HepG2 (cell line): ENCODE results near the gene YPEL3. TPM values are rescaled to one million over a fixed set of nuclear protein-coding genes. Genes with fewer than 3 reads are reported as not detected.

Experiments used
- ATF7 ChIP-seq, 2 experiments: fragments of 450-650 bp in 1 of 2; sonication (generic) in 1 of 2; formaldehyde crosslinking in 1 of 2; IDR thresholded peaks; 2 replicates each; pipeline versions ENCODE4 v1.4.0 to v1.6.1; 2016 to 2020; ENCODE audit warnings: antibody characterized with exemption in 1 of 2, mild to moderate bottlenecking in 1 of 2, missing genetic modification reagents in 1 of 2
- KMT2B ChIP-seq: IDR thresholded peaks from 2 replicates; pipeline ENCODE4 v1.6.1; 2016; ENCODE audit warnings: missing genetic modification reagents, missing compliant biosample characterization
- MIER2 ChIP-seq: IDR thresholded peaks from 2 replicates; pipeline ENCODE4 v1.6.1; 2016; ENCODE audit warnings: missing biosample characterization, missing genetic modification reagents
- NFE2L2 ChIP-seq: fragments of 150-350 bp; IDR thresholded peaks from 2 replicates; pipeline ENCODE4 v1.6.1; 2014; ENCODE audit warnings: low read length
- PHB2 ChIP-seq: fragments of 450-650 bp; IDR thresholded peaks from 2 replicates; pipeline ENCODE4 v1.6.1; 2018; ENCODE audit not compliant: partially characterized antibody
- YY1 ChIP-seq: IDR thresholded peaks from 2 replicates; pipeline ENCODE4 v1.6.1; 2011; ENCODE audit warnings: low read length, low read depth, moderate library complexity, mild to moderate bottlenecking; ENCODE audit not compliant: insufficient read depth, insufficient replicate concordance
- ZNF256 ChIP-seq: sonication (generic); formaldehyde crosslinking; conservative IDR thresholded peaks from 2 replicates; pipeline ENCODE4 v1.4.0; 2020; ENCODE audit warnings: missing genetic modification reagents
- ZNF644 ChIP-seq: IDR thresholded peaks from 2 replicates; pipeline ENCODE4 v1.6.1; 2016; ENCODE audit warnings: low read depth
- ZNF746 ChIP-seq: sonication (generic); formaldehyde crosslinking; IDR thresholded peaks from 2 replicates; pipeline ENCODE4 v1.8.0; 2022; ENCODE audit warnings: mild to moderate bottlenecking, missing genetic modification reagents
- polyA plus RNA-seq, 8 experiments: library from polyadenylated mRNA; depleted of rRNA in 3 of 8; stranded (reverse) in 7 of 8; unstranded in 1 of 8; fragments of >200 nt; fragmentation: Illumina TruSeq in 4 of 8; extraction: Trizol in 4 of 8; gene quantifications; 2 replicates each; pipeline versions ENCODE4 v1.2.1 to v1.2.3, GENCODE V29; 2011 to 2016; ENCODE audit warnings: low read depth in 4 of 8, missing spikeins in 1 of 8, mixed read lengths in 1 of 8; ENCODE audit not compliant: insufficient read depth in 1 of 8
- total RNA-seq, 5 experiments: library from RNA; depleted of rRNA; stranded (reverse); fragments of >200 nt; fragmentation: Illumina TruSeq; extraction: Trizol; gene quantifications; 2 replicates each; pipeline ENCODE4 v1.2.3, GENCODE V29; 2016; ENCODE audit warnings: low read depth in 1 of 5
- TF ChIP-seq, protein P1 (sequence below): sonication (generic); formaldehyde crosslinking; IDR thresholded peaks from 2 replicates; pipeline ENCODE4 v1.4.0; 2020; ENCODE audit warnings: missing genetic modification reagents, borderline replicate concordance
- TF ChIP-seq, protein P2 (sequence below): sonication (generic); formaldehyde crosslinking; IDR thresholded peaks from 2 replicates; pipeline ENCODE4 v1.5.0; 2020; ENCODE audit warnings: mild to moderate bottlenecking, missing genetic modification reagents
- TF ChIP-seq, protein P3 (sequence below): sonication (generic); formaldehyde crosslinking; IDR thresholded peaks from 2 replicates; pipeline ENCODE4 v1.4.0; 2020; ENCODE audit warnings: missing genetic modification reagents
- TF ChIP-seq, protein P4 (sequence below): IDR thresholded peaks from 2 replicates; pipeline ENCODE4 v1.6.1; 2016; ENCODE audit warnings: mild to moderate bottlenecking, missing biosample characterization, missing genetic modification reagents
- TF ChIP-seq, protein P5 (sequence below): sonication (generic); formaldehyde crosslinking; IDR thresholded peaks from 2 replicates; pipeline ENCODE4 v1.5.1; 2020; ENCODE audit warnings: missing genetic modification reagents, mild to moderate bottlenecking, borderline replicate concordance

Gene YPEL3
- total and polyA plus RNA-seq, 2 of the 13 experiments (the other 11 are each of a cell fraction or from before 2014, with no cell fraction given) = 5.4 to 47.0 TPM

DNA sequence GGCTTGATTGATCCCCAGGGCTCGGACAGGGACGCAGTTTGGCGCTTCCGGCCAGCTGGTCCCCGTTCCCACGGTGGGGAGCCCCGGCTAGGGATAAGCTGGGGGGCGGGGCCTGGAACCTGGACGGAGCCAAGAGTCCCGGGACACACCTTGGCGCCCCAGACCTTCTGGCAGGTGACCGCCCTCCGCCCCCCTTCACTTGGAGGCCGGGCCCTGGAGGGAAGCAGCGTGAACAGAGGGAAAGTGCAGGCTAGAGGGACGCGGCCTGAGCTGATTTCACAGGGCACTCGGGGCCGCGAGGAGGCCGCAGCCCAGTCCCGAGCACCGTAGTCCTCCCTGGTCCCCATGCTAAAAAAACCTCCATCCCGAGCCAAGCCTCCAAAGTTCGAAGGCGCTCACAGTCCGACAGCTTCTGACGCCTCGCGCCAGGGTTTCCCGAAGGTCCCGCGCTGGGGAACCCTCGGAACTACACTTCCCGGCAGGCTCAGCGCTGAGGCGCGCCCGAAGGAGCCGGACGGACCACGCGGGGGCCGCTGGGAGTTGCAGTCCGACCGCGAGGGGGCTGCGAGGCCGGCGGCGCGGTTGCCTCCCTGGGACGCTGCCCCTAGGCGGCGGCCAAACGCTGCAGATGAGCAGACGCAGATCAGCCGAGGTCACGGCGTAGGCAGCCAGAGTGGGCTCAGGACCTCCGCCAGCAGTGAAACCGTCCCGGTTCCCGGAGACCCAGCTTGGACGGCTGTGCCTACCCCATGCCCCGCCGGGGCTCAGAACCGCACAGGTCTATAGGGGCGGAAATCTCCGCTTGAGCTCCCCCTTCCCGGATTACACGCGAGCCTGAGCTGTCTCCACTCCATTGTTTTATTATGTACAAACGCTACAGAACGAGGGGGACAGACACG is 4.3 kb downstream of the YPEL3 start, which contains the start of gene TBX6 (continued):
- TF ChIP-seq, protein P1, sequence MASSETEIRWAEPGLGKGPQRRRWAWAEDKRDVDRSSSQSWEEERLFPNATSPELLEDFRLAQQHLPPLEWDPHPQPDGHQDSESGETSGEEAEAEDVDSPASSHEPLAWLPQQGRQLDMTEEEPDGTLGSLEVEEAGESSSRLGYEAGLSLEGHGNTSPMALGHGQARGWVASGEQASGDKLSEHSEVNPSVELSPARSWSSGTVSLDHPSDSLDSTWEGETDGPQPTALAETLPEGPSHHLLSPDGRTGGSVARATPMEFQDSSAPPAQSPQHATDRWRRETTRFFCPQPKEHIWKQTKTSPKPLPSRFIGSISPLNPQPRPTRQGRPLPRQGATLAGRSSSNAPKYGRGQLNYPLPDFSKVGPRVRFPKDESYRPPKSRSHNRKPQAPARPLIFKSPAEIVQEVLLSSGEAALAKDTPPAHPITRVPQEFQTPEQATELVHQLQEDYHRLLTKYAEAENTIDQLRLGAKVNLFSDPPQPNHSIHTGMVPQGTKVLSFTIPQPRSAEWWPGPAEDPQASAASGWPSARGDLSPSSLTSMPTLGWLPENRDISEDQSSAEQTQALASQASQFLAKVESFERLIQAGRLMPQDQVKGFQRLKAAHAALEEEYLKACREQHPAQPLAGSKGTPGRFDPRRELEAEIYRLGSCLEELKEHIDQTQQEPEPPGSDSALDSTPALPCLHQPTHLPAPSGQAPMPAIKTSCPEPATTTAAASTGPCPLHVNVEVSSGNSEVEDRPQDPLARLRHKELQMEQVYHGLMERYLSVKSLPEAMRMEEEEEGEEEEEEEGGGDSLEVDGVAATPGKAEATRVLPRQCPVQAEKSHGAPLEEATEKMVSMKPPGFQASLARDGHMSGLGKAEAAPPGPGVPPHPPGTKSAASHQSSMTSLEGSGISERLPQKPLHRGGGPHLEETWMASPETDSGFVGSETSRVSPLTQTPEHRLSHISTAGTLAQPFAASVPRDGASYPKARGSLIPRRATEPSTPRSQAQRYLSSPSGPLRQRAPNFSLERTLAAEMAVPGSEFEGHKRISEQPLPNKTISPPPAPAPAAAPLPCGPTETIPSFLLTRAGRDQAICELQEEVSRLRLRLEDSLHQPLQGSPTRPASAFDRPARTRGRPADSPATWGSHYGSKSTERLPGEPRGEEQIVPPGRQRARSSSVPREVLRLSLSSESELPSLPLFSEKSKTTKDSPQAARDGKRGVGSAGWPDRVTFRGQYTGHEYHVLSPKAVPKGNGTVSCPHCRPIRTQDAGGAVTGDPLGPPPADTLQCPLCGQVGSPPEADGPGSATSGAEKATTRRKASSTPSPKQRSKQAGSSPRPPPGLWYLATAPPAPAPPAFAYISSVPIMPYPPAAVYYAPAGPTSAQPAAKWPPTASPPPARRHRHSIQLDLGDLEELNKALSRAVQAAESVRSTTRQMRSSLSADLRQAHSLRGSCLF (CRISPR knock-in tag) = no peak
- TF ChIP-seq ATF7 (IDR thresholded peaks at IDR 0.05) = no peak
- 0 out of 2 replicates have a peak, but pooled peaks have one; percentile 10 for TF ChIP-seq ATF7 (CRISPR knock-in tag; IDR thresholded peaks at IDR 0.05)
- no peak; the same call in none of the 2 replicates for TF ChIP-seq ZNF746
- TF ChIP-seq, protein P2, sequence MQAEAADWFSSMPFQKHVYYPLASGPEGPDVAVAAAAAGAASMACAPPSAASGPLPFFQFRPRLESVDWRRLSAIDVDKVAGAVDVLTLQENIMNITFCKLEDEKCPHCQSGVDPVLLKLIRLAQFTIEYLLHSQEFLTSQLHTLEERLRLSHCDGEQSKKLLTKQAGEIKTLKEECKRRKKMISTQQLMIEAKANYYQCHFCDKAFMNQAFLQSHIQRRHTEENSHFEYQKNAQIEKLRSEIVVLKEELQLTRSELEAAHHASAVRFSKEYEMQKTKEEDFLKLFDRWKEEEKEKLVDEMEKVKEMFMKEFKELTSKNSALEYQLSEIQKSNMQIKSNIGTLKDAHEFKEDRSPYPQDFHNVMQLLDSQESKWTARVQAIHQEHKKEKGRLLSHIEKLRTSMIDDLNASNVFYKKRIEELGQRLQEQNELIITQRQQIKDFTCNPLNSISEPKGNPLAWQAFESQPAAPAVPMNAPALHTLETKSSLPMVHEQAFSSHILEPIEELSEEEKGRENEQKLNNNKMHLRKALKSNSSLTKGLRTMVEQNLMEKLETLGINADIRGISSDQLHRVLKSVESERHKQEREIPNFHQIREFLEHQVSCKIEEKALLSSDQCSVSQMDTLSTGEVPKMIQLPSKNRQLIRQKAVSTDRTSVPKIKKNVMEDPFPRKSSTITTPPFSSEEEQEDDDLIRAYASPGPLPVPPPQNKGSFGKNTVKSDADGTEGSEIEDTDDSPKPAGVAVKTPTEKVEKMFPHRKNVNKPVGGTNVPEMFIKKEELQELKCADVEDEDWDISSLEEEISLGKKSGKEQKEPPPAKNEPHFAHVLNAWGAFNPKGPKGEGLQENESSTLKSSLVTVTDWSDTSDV (CRISPR knock-in tag) = no peak
- TF ChIP-seq ZNF256 (CRISPR knock-in tag) = 0 out of 2 replicates have a peak, but pooled peaks have one; percentile 36
- TF ChIP-seq ZNF644 (CRISPR knock-in tag) = no peak
- TF ChIP-seq, protein P3, sequence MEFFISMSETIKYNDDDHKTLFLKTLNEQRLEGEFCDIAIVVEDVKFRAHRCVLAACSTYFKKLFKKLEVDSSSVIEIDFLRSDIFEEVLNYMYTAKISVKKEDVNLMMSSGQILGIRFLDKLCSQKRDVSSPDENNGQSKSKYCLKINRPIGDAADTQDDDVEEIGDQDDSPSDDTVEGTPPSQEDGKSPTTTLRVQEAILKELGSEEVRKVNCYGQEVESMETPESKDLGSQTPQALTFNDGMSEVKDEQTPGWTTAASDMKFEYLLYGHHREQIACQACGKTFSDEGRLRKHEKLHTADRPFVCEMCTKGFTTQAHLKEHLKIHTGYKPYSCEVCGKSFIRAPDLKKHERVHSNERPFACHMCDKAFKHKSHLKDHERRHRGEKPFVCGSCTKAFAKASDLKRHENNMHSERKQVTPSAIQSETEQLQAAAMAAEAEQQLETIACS (CRISPR knock-in tag) = peak; percentile 65
- peak; percentile 49; the same call in 1 of the 2 replicates for TF ChIP-seq KMT2B (CRISPR knock-in tag)
- no peak for TF ChIP-seq PHB2
- TF ChIP-seq, protein P4, sequence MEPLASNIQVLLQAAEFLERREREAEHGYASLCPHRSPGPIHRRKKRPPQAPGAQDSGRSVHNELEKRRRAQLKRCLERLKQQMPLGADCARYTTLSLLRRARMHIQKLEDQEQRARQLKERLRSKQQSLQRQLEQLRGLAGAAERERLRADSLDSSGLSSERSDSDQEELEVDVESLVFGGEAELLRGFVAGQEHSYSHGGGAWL (CRISPR knock-in tag) = peak; percentile 15; the same call in 1 of the 2 replicates
- TF ChIP-seq MIER2 = peak; percentile 39; the same call in 1 of the 2 replicates
- TF ChIP-seq NFE2L2 = no peak
- peak; percentile 80 for TF ChIP-seq YY1
- TF ChIP-seq, protein P5, sequence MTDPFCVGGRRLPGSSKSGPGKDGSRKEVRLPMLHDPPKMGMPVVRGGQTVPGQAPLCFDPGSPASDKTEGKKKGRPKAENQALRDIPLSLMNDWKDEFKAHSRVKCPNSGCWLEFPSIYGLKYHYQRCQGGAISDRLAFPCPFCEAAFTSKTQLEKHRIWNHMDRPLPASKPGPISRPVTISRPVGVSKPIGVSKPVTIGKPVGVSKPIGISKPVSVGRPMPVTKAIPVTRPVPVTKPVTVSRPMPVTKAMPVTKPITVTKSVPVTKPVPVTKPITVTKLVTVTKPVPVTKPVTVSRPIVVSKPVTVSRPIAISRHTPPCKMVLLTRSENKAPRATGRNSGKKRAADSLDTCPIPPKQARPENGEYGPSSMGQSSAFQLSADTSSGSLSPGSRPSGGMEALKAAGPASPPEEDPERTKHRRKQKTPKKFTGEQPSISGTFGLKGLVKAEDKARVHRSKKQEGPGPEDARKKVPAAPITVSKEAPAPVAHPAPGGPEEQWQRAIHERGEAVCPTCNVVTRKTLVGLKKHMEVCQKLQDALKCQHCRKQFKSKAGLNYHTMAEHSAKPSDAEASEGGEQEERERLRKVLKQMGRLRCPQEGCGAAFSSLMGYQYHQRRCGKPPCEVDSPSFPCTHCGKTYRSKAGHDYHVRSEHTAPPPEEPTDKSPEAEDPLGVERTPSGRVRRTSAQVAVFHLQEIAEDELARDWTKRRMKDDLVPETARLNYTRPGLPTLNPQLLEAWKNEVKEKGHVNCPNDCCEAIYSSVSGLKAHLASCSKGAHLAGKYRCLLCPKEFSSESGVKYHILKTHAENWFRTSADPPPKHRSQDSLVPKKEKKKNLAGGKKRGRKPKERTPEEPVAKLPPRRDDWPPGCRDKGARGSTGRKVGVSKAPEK = no peak
